Loucy (cell line): ENCODE results near the gene CCDC9.

Experiments
- H2AFZ ChIP-seq: fragments of 200-600 bp; sonication (generic); 2 replicates; pipeline ENCODE4 v1.6.0; 2016; ENCODE audit warnings: antibody characterized with exemption, mild to moderate bottlenecking, low read length, moderate library complexity
- H3F3A ChIP-seq: fragments of 200-600 bp; 2 replicates; pipeline ENCODE4 v1.6.0; 2016; ENCODE audit warnings: antibody characterized with exemption, low read depth, mild to moderate bottlenecking
- H3K27me3 ChIP-seq: fragments of 200-600 bp; sonication (generic); 2 replicates; pipeline ENCODE4 v1.6.1; 2014; ENCODE audit warnings: low read length, mild to moderate bottlenecking; ENCODE audit not compliant: insufficient read depth, poor library complexity, severe bottlenecking
- H3K36me3 ChIP-seq: fragments of 200-600 bp; sonication (generic); 2 replicates; pipeline ENCODE4 v1.6.1; 2016; ENCODE audit warnings: low read length; ENCODE audit not compliant: insufficient read depth
- H3K4me1 ChIP-seq: fragments of 200-600 bp; sonication (generic); 2 replicates; pipeline ENCODE4 v1.5.1; 2014; ENCODE audit warnings: low read length, mild to moderate bottlenecking; ENCODE audit not compliant: insufficient read depth, poor library complexity, severe bottlenecking
- H3K4me2 ChIP-seq: fragments of 200-600 bp; sonication (generic); 2 replicates; pipeline ENCODE4 v1.6.0; 2014; ENCODE audit warnings: antibody characterized with exemption, low read length, low read depth, mild to moderate bottlenecking; ENCODE audit not compliant: poor library complexity, severe bottlenecking
- H3K4me3 ChIP-seq: fragments of 200-600 bp; sonication (generic); 2 replicates; pipeline ENCODE4 v1.5.1; 2014; ENCODE audit warnings: low read length, mild to moderate bottlenecking, mixed read lengths; ENCODE audit not compliant: poor library complexity, severe bottlenecking
- H3K79me2 ChIP-seq: fragments of 200-600 bp; sonication (generic); 2 replicates; pipeline ENCODE4 v1.6.1; 2014; ENCODE audit warnings: low read length; ENCODE audit not compliant: insufficient read depth
- H3K9ac ChIP-seq: fragments of 200-600 bp; sonication (generic); 2 replicates; pipeline ENCODE4 v1.6.0; 2014; ENCODE audit warnings: mild to moderate bottlenecking, low read depth, low read length, moderate library complexity; ENCODE audit not compliant: poor library complexity, severe bottlenecking
- H3K9me2 ChIP-seq: fragments of 200-600 bp; sonication (generic); replicated peaks from 2 replicates; pipeline ENCODE4 v1.6.1; 2016; ENCODE audit warnings: low read depth, low read length, mixed read lengths
- H3K9me3 ChIP-seq: fragments of 200-600 bp; sonication (generic); 2 replicates; pipeline ENCODE4 v1.6.1; 2014; ENCODE audit warnings: mild to moderate bottlenecking, antibody characterized with exemption, low read length, low read depth; ENCODE audit not compliant: insufficient read depth
- H4K20me1 ChIP-seq: fragments of 200-600 bp; sonication (generic); 2 replicates; pipeline ENCODE4 v1.6.0; 2014; ENCODE audit warnings: antibody characterized with exemption, low read length, mild to moderate bottlenecking; ENCODE audit not compliant: insufficient read depth, poor library complexity, severe bottlenecking
- CTCF ChIP-seq: fragments of 200-600 bp; sonication (generic); conservative IDR thresholded peaks from 2 replicates; pipeline ENCODE4 v1.5.1; 2014; ENCODE audit warnings: mild to moderate bottlenecking, antibody characterized with exemption, low read length
- EZH2phosphoT487 ChIP-seq: fragments of 200-600 bp; IDR thresholded peaks from 2 replicates; pipeline ENCODE4 v1.6.1; 2018; ENCODE audit warnings: antibody characterized with exemption, mild to moderate bottlenecking, moderate library complexity, borderline replicate concordance

CCDC9 gene

GRCh38 chr19:47231215-47232054, 24.9 kb upstream of the CCDC9 start:
- no peak for TF ChIP-seq EZH2phosphoT487
- no peak for TF ChIP-seq CTCF
- no peaks in the 10 kb centered on the region for H3K36me3 ChIP-seq
- H2AFZ ChIP-seq: no peak overlapping the region
- no peaks in the 10 kb centered on the region for H3F3A ChIP-seq
- H3K9me3 ChIP-seq: no peaks in the 10 kb centered on the region
- H4K20me1 ChIP-seq: no peaks in the 10 kb centered on the region
- peak overlapping the region; percentile 97 for H3K4me3 ChIP-seq
- H3K9me2 ChIP-seq: no peaks in the 10 kb centered on the region
- 0 out of 2 replicates have a peak, but pooled peaks cover 4% of the 10 kb centered on the region for H3K79me2 ChIP-seq
- H3K4me1 ChIP-seq: peaks cover 29% of the 10 kb centered on the region
- H3K27me3 ChIP-seq: no peaks in the 10 kb centered on the region
- H3K4me2 ChIP-seq: peak overlapping the region; percentile 97
- H3K9ac ChIP-seq: peak overlapping the region; percentile 83

GRCh38 chr19:47232422-47233211, 23.7 kb upstream of the CCDC9 start:
- no peak overlapping the region for H3K4me2 ChIP-seq
- no peak for TF ChIP-seq EZH2phosphoT487
- no peak for TF ChIP-seq CTCF
- H3K36me3 ChIP-seq: no peaks in the 10 kb centered on the region
- H3K4me1 ChIP-seq: peaks cover 22% of the 10 kb centered on the region
- no peaks in the 10 kb centered on the region for H3K9me2 ChIP-seq
- H3K9me3 ChIP-seq: no peaks in the 10 kb centered on the region
- no peaks in the 10 kb centered on the region for H3F3A ChIP-seq
- H3K9ac ChIP-seq: peak overlapping the region; percentile 67
- 0 out of 2 replicates have a peak, but pooled peaks cover 4% of the 10 kb centered on the region for H3K79me2 ChIP-seq
- H3K4me3 ChIP-seq: no peak overlapping the region
- no peaks in the 10 kb centered on the region for H4K20me1 ChIP-seq
- no peak overlapping the region for H2AFZ ChIP-seq
- H3K27me3 ChIP-seq: no peaks in the 10 kb centered on the region

GRCh38 chr19:47236072-47236675, 20.2 kb upstream of the CCDC9 start:
- Histone ChIP-seq H3F3A (no peaks in the 10 kb centered on the region), H3K79me2 (no peaks in the 10 kb centered on the region), H3K9me3 (no peaks in the 10 kb centered on the region), H3K9ac (no peak overlapping the region), H3K4me1 (peaks cover 7% of the 10 kb centered on the region), H2AFZ (no peak overlapping the region), H3K9me2 (no peaks in the 10 kb centered on the region), H3K36me3 (no peaks in the 10 kb centered on the region), H4K20me1 (no peaks in the 10 kb centered on the region), H3K4me3 (no peak overlapping the region), H3K4me2 (no peak overlapping the region), H3K27me3 (no peaks in the 10 kb centered on the region)
- TF ChIP-seq EZH2phosphoT487 (no peak), CTCF (no peak)
